Vagina (tissue), 2 donors: ENCODE measurements around the gene SPATA33. TPM values are rescaled to one million over a fixed set of nuclear protein-coding genes. Genes with fewer than 3 reads are reported as not detected.
A peak's percentile ranks its signal among the peaks of the same experiment; 100 is the strongest.

Experiments used
- DNase-seq, 2 donors: peaks; one replicate each; pipeline ENCODE4 v3.0.0-alpha.2; 2017; ENCODE audit errors: extremely low spot score in 2 of 2
- H3K27ac ChIP-seq: fragments of 200-600 bp; sonication (generic); one replicate; pipeline ENCODE4 v1.5.1; 2019
- H3K27me3 ChIP-seq: fragments of 200-600 bp; sonication (generic); one replicate; pipeline ENCODE4 v1.5.1; 2019
- H3K36me3 ChIP-seq, 2 donors: fragments of 200-600 bp; sonication (generic); one replicate each; pipeline ENCODE4 v1.5.1; 2017 to 2019
- H3K4me1 ChIP-seq: fragments of 200-600 bp; sonication (generic); one replicate; pipeline ENCODE4 v1.5.1; 2019
- H3K4me3 ChIP-seq, 2 donors: fragments of 200-600 bp; sonication (generic); 1 replicate in 1 of 2; 2 replicates in 1 of 2; pipeline ENCODE4 v1.5.1; 2016 to 2019
- H3K9me3 ChIP-seq: fragments of 200-600 bp; sonication (generic); one replicate; pipeline ENCODE4 v1.5.1; 2019
- POLR2A ChIP-seq, 2 donors: fragments of 450-650 bp; IDR thresholded peaks; one replicate each; pipeline ENCODE4 v1.6.1; 2017; ENCODE audit warnings: antibody characterized with exemption in 2 of 2, mild to moderate bottlenecking in 2 of 2, moderate library complexity in 2 of 2
- POLR2AphosphoS5 ChIP-seq, 2 donors: sonication (generic); formaldehyde crosslinking; IDR thresholded peaks; one replicate each; pipeline ENCODE4 v1.9.0; 2017; ENCODE audit warnings: antibody characterized with exemption in 2 of 2, mild to moderate bottlenecking in 2 of 2, low read depth in 1 of 2; ENCODE audit not compliant: insufficient read depth in 1 of 2
- intact Hi-C: fragments of 100-400 bp; cut with DNase I; formaldehyde crosslinking; loops from one replicate; pipeline ENCODE4 v1.15.1; 2023
- total RNA-seq: library from RNA; depleted of rRNA; stranded (reverse); fragments of >200 nt; gene quantifications from one replicate; pipeline ENCODE4 v1.2.3, GENCODE V29; 2016
- TF ChIP-seq, protein P1 (sequence below), 3 experiments: fragments of 450-650 bp in 2 of 3; fragments of 200-600 bp in 1 of 3; sonication (generic) in 1 of 3; IDR thresholded peaks; one replicate each; pipeline ENCODE4 v1.5.1; 2017 to 2019; ENCODE audit warnings: antibody characterized with exemption in 3 of 3, mild to moderate bottlenecking in 2 of 3, moderate library complexity in 2 of 3

Gene SPATA33
- total RNA-seq, result 5.2 TPM

DNA sequence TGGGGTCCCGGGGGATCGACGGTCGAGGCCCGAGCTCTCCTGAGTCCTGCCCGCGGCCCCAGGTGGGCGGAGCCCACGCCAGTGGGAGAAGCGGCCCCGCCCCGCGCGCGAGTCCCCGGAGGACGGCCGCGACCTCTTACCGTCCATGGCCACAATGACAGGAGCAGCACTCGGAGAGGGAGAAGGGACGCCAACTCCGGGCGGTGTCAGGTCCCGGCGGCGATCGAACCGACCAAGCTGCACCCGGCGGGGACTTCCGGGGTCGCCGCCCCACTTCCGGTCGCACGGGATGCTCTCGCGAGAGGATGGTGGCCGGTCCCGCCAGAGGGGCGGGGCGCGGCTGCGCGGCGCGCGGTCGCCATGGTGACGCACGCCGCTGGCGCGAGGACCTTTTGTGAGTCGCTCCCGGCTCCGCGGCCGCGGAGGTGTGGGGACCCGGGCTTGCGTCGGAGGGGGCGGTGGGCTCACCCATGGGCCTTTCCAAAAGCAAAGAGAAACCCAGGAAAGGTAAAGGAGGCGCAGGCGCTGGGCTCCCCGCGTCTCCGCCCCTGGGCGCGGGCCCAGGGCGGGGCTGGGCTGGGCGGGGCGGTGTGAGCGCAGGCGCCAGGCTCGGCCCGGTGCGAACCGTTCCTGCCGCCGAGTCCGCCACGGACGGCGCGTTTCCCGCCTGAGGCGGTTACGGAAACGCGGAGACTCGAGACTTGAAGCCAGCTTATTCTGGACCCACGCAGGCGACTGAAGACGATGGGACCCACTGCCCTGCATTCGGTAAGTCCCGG, at the start of gene SPATA33, which contains the start of gene CHMP1A:
Gene SPATA33, plus strand, starts transcription at position 395 of the 779 bp plus-strand sequence. Its CDS starts 76 bp downstream, at position 471.
Gene CHMP1A, minus strand, starts transcription at position 267 of the 779 bp plus-strand sequence. Its CDS starts 120 bp downstream, at position 147.
- peaks cover 29% of the 10 kb centered on the region for H3K4me1 ChIP-seq
- H3K27ac ChIP-seq, result peak within 1 kb of the TSS; percentile 71
- no peak for DNase-seq
- H3K27me3 ChIP-seq, result no peaks in the 10 kb centered on the region
- TF ChIP-seq POLR2AphosphoS5 (IDR thresholded peaks at IDR 0.05; ENCODE audit: insufficient read depth in 1 of 2, low read depth in 1 of 2), result peak in 1 of 2 donors; percentile 71
- peak in 1 of 2 donors; percentile 6 for TF ChIP-seq POLR2A (IDR thresholded peaks at IDR 0.05)
- TF ChIP-seq, protein P1, sequence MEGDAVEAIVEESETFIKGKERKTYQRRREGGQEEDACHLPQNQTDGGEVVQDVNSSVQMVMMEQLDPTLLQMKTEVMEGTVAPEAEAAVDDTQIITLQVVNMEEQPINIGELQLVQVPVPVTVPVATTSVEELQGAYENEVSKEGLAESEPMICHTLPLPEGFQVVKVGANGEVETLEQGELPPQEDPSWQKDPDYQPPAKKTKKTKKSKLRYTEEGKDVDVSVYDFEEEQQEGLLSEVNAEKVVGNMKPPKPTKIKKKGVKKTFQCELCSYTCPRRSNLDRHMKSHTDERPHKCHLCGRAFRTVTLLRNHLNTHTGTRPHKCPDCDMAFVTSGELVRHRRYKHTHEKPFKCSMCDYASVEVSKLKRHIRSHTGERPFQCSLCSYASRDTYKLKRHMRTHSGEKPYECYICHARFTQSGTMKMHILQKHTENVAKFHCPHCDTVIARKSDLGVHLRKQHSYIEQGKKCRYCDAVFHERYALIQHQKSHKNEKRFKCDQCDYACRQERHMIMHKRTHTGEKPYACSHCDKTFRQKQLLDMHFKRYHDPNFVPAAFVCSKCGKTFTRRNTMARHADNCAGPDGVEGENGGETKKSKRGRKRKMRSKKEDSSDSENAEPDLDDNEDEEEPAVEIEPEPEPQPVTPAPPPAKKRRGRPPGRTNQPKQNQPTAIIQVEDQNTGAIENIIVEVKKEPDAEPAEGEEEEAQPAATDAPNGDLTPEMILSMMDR (IDR thresholded peaks at IDR 0.05), result no peak
- H3K9me3 ChIP-seq, result no peaks in the 10 kb centered on the region
- peak within 1 kb of the TSS; percentile 91 to 93 for H3K4me3 ChIP-seq
- peaks cover 0 to 7% of the 10 kb centered on the region in 2 donors for H3K36me3 ChIP-seq
- intact Hi-C loops, result no loop called here

DNA sequence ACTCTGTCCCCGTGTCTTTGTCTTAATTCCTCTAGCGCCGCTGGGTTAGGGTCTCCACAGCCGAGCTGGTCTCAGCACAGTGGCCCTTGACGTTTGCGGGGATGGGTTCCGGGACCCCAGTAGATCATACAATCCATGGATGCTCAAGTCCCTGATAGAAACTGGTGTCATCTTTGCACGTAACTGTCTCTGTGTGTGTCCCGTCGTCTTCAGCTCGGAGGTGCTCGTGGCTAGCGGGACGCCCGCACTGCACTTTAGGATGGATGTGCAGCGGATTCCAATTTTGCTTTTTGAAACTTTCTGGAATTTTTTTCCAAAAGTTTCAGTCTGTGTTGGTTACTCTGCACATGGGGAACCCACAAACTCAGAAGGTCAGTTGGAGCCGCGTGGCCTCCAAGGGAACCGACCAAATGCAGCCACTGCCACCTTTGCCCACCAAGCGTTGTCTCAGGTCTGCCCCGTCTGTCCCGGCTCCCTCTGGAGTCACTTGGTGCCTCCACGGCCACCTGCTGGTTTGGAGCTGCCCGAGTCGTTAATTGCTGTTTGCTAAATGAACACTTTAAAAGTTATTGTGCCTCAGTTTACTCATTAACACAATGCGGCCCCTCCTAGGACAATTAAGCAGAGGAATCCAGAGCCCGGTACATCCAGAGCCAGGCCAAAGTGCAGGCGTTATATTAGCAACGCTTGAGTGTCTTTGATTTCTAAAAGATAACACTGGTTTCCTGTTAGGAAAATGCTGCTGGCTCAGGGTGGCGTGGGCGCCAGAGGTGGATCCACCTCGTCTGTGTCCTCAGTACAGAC, 49.5 kb upstream of the SPATA33 start:
- TF ChIP-seq POLR2A (IDR thresholded peaks at IDR 0.05), result no peak
- TF ChIP-seq POLR2AphosphoS5 (IDR thresholded peaks at IDR 0.05; ENCODE audit: insufficient read depth in 1 of 2, low read depth in 1 of 2), result no peak
- TF ChIP-seq, protein P1 (IDR thresholded peaks at IDR 0.05), result no peak
- H3K27me3 ChIP-seq, result no peaks in the 10 kb centered on the region
- H3K36me3 ChIP-seq, result no peaks in the 10 kb centered on the region

DNA sequence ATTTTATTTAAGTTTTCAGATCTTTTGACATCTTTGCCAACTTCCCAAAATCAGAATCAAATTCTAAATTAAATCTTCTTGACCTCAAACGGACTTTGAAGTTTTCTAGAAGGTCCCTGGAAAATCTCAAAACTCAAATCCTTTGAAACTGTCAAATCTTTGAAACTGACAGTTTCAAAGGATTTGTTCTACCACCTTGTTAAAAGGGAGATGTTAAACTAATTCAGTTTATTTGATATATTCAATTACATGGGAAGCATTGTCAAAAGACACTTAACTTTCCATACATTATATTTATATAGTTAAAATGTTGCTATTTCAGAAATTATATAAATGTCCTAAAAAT, 47.6 kb upstream of the SPATA33 start:
- DNase-seq, result no peak
- Histone ChIP-seq H3K9me3 (no peaks in the 10 kb centered on the region), H3K4me1 (no peaks in the 10 kb centered on the region), H3K27ac (no peak overlapping the region), H3K27me3 (no peaks in the 10 kb centered on the region), H3K36me3 (no peaks in the 10 kb centered on the region), H3K4me3 (no peak overlapping the region)
- TF ChIP-seq POLR2AphosphoS5 (IDR thresholded peaks at IDR 0.05; ENCODE audit: insufficient read depth in 1 of 2, low read depth in 1 of 2) (no peak), POLR2A (IDR thresholded peaks at IDR 0.05) (no peak)
- TF ChIP-seq, protein P1 (IDR thresholded peaks at IDR 0.05), result no peak
- intact Hi-C loops, result no loop called here

More for the DNA sequence above, 49.5 kb upstream of the SPATA33 start:
- Histone ChIP-seq H3K4me1 (no peaks in the 10 kb centered on the region), H3K27ac (no peak overlapping the region), H3K9me3 (no peaks in the 10 kb centered on the region), H3K4me3 (no peak overlapping the region)
- DNase-seq, result no peak
- intact Hi-C loops, result no loop called here

DNA sequence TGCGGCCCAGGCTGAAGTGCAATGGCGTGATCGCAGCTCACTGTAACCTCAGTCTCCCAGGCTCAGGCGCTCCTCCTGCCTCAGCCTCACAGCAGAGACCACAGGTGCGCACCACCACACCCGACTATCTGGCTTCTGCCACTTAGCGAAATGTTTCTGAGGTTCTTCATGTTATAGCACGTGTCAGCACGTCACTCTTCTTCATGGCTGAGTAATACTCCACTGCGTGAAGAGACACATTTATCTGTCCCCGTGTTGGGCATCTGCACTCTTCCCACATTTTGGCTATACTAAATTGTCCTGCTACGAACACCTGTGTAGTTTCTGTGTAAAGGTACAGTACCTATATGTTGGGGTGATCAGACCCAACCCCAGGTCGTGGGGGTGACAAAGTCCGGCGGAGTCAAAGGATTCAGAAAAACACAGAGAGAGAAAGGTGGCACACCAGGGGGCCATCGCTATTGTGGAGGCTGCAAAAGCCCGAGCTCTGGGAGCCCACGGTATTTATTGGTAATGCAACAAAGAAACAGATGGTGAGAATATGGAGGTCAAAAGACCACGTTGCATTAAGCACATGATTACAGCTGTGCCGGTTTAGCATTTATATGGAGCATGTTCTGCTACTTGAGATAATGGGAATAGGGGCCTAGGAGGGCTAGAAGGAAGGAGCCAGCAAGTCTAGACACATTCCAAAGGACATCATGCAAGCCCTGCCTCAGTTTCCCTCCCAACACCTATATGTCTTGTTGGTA, 45.0 kb upstream of the SPATA33 start:
- intact Hi-C loops, result no loop called here
- no peak for DNase-seq
- TF ChIP-seq POLR2AphosphoS5 (IDR thresholded peaks at IDR 0.05; ENCODE audit: insufficient read depth in 1 of 2, low read depth in 1 of 2), result no peak
- TF ChIP-seq, protein P1 (IDR thresholded peaks at IDR 0.05), result no peak
- no peak for TF ChIP-seq POLR2A (IDR thresholded peaks at IDR 0.05)
- Histone ChIP-seq H3K4me3 (no peak overlapping the region), H3K36me3 (no peaks in the 10 kb centered on the region), H3K9me3 (no peaks in the 10 kb centered on the region), H3K27ac (no peak overlapping the region), H3K4me1 (no peaks in the 10 kb centered on the region), H3K27me3 (no peaks in the 10 kb centered on the region)
